ENCODE measurements around the gene PPP1R3C.

PPP1R3C gene

DNA sequence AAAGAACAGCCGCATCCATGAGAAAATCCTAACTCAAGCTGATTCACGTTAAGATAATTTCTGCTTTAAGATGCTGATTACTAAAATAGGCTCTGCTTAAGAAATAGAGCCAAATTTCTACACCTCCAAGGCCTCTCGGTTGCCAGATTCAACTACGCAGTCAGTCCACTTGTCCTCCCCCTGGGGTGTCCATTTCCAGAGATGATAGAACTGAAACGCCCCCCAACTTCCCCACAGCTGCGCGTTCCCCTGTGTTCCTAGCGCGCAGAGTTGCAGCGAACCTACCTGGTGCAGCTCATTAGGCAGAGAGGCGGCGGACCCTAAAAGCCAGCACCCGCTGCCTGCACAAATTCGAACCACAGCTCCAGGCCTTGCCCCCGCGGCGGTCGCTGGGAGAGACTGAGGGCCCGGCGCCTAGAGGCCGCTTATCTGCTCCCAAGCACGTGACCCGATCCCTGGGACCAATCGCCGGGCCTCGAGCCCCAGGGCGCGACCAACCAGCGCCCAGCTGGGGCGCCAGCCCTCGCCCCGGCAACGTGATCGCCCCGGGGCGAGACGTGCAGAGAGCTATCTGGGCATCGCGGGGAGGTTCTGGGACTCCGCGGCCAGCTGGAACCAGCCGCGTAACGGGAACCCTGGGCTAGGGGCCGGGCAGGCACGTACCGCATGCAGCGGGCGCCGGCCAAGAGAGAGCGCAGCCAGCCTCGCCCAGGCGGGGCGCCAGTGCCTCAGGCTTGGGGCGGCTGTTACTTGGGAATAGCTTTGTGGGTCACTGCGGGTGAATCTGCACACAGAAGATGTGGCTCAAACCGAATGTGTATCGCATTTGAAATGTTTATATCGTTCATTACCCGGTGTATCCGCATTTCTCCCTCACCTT is at the start of gene PPP1R3C:
TSS of gene PPP1R3C (minus strand) at position 401 of the 880 bp plus-strand sequence. CDS start at position 299, 102 bp downstream.
- no peaks in the 10 kb centered on the region for H3K4me1 ChIP-seq (ENCODE audit: control insufficient read depth, insufficient read depth, low read length)
- H3K36me3 ChIP-seq (ENCODE audit: control insufficient read depth, insufficient read depth, low read length) = no peaks in the 10 kb centered on the region
- H3K4me3 ChIP-seq (ENCODE audit: low read depth, low read length) = peak within 1 kb of the TSS; percentile 39
- peaks cover 34% of the 10 kb centered on the region for H3K27me3 ChIP-seq (ENCODE audit: control insufficient read depth, insufficient read depth, low read length)
- no peaks in the 10 kb centered on the region for H3K9me3 ChIP-seq (ENCODE audit: control insufficient read depth, insufficient read depth, low read length)
- H3K9ac ChIP-seq (ENCODE audit: low read depth, low read length) = peak within 1 kb of the TSS; percentile 26

DNA sequence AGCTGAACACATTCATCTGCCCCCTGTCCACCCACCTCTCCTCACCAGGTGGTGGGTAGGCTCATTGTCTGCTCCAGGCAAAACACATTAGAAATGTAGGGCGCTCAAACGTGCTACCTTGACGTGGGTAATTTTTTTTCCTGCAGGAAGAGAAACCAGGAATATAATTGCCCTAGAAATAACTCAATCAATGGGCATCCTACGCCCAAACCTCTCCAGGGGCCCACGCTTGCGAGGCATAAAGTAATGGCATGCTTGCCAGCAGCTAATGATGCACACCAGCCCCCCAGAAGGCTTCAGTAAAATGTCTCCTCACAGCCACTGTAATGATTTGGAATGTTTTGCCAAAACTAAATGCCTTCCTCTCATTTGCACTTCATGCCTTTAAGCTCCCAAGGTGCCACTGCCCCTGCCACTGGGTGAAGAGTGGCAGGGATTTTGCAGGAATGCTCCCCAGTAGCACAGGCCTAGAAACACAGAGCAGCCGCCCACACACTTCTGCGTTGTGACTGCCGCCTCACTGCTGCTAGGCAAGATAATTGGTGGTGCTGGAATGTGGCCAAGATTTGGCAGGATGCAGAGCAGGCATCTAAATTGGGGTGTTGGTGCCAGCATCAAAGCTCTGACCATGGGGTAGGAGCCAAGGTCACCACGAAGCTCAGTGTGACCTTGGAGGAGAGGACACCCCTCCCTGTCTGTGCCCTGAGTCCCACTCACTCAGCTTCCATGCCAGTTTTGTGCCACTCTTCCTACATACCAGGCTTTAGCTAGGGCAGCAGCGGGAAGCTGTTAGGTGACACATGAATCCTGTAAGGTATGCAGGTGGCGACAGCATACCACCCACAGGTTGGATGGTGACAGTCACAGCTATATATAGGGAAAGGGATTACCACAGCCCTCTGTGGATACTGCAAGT is 48.7 kb upstream of the PPP1R3C start:
- peaks cover 17% of the 10 kb centered on the region for H3K4me1 ChIP-seq (ENCODE audit: control insufficient read depth, insufficient read depth, low read length)
- H3K9ac ChIP-seq (ENCODE audit: low read depth, low read length) = no peak overlapping the region
- H3K36me3 ChIP-seq (ENCODE audit: control insufficient read depth, insufficient read depth, low read length) = no peaks in the 10 kb centered on the region
- H3K9me3 ChIP-seq (ENCODE audit: control insufficient read depth, insufficient read depth, low read length) = no peaks in the 10 kb centered on the region
- H3K27me3 ChIP-seq (ENCODE audit: control insufficient read depth, insufficient read depth, low read length) = no peaks in the 10 kb centered on the region
- no peak overlapping the region for H3K4me3 ChIP-seq (ENCODE audit: low read depth, low read length)

DNA sequence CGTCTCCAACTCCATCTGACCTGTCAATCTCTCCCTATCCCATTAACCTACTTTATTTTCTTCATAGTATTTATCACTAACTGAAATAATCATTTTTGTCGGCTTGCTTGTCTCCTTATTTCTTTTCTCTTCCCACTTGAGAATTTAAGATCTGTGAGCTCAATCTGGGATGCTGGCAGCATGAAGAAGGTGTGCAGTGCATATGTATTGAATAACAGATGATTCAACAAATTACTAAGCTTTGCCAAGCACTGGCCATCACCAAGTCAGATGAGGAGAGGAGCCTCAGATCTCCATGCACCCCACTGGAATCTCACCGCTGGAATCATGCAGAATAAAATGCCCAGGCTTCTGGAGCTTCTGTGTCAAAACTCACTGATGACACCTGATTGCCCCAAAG is 47.6 kb upstream of the PPP1R3C start:
- H3K27me3 ChIP-seq (ENCODE audit: control insufficient read depth, insufficient read depth, low read length) = no peaks in the 10 kb centered on the region
- H3K9me3 ChIP-seq (ENCODE audit: control insufficient read depth, insufficient read depth, low read length) = no peaks in the 10 kb centered on the region
- no peaks in the 10 kb centered on the region for H3K36me3 ChIP-seq (ENCODE audit: control insufficient read depth, insufficient read depth, low read length)
- peaks cover 17% of the 10 kb centered on the region for H3K4me1 ChIP-seq (ENCODE audit: control insufficient read depth, insufficient read depth, low read length)
- H3K9ac ChIP-seq (ENCODE audit: low read depth, low read length) = no peak overlapping the region
- H3K4me3 ChIP-seq (ENCODE audit: low read depth, low read length) = no peak overlapping the region

DNA sequence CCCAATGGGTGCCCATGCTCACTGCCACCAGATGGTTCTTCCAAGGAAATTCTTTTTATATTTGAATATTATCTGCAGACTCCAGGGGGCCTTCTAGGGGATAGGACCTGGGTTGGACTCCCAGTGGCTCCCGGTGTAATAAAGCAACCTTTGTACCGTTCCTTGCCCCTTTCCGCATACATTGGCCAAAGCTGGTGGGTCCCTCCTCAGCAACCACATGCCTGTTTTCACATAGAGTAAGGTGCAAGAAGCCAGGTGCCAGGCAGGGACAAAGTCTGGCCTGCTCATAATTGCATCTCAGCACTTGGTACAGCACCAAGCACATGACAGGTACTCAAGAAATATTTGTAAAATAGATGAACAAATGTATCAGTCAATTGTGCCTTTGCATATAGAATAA is 46.4 kb upstream of the PPP1R3C start:
- Histone ChIP-seq H3K9me3 (ENCODE audit: control insufficient read depth, insufficient read depth, low read length) (no peaks in the 10 kb centered on the region), H3K36me3 (ENCODE audit: control insufficient read depth, insufficient read depth, low read length) (no peaks in the 10 kb centered on the region), H3K9ac (ENCODE audit: low read depth, low read length) (no peak overlapping the region), H3K4me3 (ENCODE audit: low read depth, low read length) (no peak overlapping the region), H3K4me1 (ENCODE audit: control insufficient read depth, insufficient read depth, low read length) (peaks cover 14% of the 10 kb centered on the region), H3K27me3 (ENCODE audit: control insufficient read depth, insufficient read depth, low read length) (no peaks in the 10 kb centered on the region)

DNA sequence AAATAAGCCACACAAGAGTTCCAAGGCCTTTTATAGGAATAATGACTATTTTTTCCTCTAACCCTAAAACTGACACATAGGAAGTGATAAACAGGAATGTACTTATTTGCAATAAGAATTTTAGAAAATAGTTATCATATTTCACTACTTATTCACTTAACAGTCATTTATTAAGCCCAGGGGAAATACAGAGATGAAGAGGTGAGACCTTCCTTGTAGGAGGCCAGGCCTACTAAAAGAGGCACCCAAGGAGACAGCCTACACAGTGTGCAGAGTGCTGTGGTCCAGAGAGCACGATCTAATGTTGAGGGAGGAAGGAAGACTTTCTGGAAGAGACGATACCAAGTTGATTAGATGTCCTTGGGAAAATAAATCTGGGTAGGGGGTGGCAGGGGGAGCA is 45.0 kb upstream of the PPP1R3C start:
- H3K4me1 ChIP-seq (ENCODE audit: control insufficient read depth, insufficient read depth, low read length) = peaks cover 6% of the 10 kb centered on the region
- no peaks in the 10 kb centered on the region for H3K27me3 ChIP-seq (ENCODE audit: control insufficient read depth, insufficient read depth, low read length)
- no peaks in the 10 kb centered on the region for H3K36me3 ChIP-seq (ENCODE audit: control insufficient read depth, insufficient read depth, low read length)
- H3K9me3 ChIP-seq (ENCODE audit: control insufficient read depth, insufficient read depth, low read length) = no peaks in the 10 kb centered on the region
- H3K4me3 ChIP-seq (ENCODE audit: low read depth, low read length) = no peak overlapping the region
- H3K9ac ChIP-seq (ENCODE audit: low read depth, low read length) = no peak overlapping the region

DNA sequence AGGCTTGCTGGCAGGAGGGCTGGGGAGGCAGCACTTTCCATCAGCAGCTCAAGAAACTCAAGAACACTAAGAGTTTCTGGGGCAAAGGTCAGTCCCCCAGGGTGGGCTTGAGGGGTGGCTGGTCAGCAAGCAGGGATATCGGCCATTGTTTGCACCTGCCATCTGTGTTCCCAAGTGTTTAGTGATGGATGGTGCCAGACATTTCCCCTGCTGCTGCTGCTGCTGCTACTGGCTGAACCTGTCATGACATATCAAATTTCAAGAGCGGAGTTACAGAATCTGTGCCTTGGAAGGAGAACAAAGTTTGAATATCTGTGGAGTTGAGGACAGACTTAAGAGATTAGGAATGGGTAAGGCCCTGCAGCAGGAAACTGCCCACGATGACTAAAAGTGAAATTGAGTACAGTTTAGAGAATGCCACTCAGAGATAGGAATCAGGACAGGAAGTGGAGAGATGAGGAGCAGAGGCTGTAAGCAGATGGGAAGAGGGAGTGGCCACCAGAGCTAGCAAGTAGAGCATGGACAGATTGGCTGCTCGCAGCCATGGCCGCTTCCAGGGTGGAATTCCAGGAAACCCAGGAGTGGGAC is 39.2 kb upstream of the PPP1R3C start:
- H3K9me3 ChIP-seq (ENCODE audit: control insufficient read depth, insufficient read depth, low read length) = no peaks in the 10 kb centered on the region
- H3K4me1 ChIP-seq (ENCODE audit: control insufficient read depth, insufficient read depth, low read length) = peaks cover 13% of the 10 kb centered on the region
- H3K4me3 ChIP-seq (ENCODE audit: low read depth, low read length) = no peak overlapping the region
- no peak overlapping the region for H3K9ac ChIP-seq (ENCODE audit: low read depth, low read length)
- no peaks in the 10 kb centered on the region for H3K36me3 ChIP-seq (ENCODE audit: control insufficient read depth, insufficient read depth, low read length)
- H3K27me3 ChIP-seq (ENCODE audit: control insufficient read depth, insufficient read depth, low read length) = no peaks in the 10 kb centered on the region

DNA sequence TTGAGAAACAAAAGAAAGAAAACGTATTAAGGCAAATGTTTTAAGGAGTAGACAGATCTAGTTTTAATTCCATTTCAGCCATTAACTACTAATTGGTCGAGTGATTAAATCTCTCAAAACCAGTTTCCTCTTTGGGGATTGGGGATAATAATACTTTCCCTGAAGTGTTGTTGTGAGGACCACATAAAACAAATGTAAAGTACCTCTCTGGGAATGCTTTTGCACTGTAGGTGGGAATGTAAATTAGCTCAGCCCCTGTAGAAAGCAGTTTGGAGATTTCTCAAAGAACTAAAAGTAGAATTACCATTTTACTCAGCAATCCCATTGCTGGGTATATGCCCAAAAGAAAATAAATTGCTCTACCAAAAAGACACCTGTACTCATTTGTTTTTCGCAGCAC is 36.0 kb upstream of the PPP1R3C start:
- H3K36me3 ChIP-seq (ENCODE audit: control insufficient read depth, insufficient read depth, low read length) = no peaks in the 10 kb centered on the region
- no peaks in the 10 kb centered on the region for H3K27me3 ChIP-seq (ENCODE audit: control insufficient read depth, insufficient read depth, low read length)
- H3K4me3 ChIP-seq (ENCODE audit: low read depth, low read length) = no peak overlapping the region
- H3K4me1 ChIP-seq (ENCODE audit: control insufficient read depth, insufficient read depth, low read length) = peaks cover 13% of the 10 kb centered on the region
- no peak overlapping the region for H3K9ac ChIP-seq (ENCODE audit: low read depth, low read length)
- H3K9me3 ChIP-seq (ENCODE audit: control insufficient read depth, insufficient read depth, low read length) = no peaks in the 10 kb centered on the region

DNA sequence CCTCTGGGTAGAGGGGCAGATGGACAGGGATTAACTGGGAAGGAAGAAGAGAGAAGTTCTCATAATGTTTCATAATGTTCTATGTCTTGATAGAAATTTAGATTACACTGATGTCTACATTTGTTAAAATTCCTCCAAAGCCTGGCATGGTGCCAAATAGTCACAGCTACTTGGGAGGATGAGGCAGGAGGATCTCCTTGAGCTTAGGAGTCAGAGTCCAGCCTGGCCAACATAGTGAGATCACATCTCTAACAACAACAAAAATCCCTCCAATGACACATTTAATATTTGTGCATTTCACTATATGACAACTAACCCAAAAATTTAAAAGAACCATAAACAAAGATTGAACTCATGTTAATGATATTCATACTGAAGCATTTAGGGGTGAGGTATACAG is 33.0 kb upstream of the PPP1R3C start:
- Histone ChIP-seq H3K9ac (ENCODE audit: low read depth, low read length) (no peak overlapping the region), H3K9me3 (ENCODE audit: control insufficient read depth, insufficient read depth, low read length) (no peaks in the 10 kb centered on the region), H3K27me3 (ENCODE audit: control insufficient read depth, insufficient read depth, low read length) (no peaks in the 10 kb centered on the region), H3K4me1 (ENCODE audit: control insufficient read depth, insufficient read depth, low read length) (peaks cover 10% of the 10 kb centered on the region), H3K36me3 (ENCODE audit: control insufficient read depth, insufficient read depth, low read length) (no peaks in the 10 kb centered on the region), H3K4me3 (ENCODE audit: low read depth, low read length) (no peak overlapping the region)

DNA sequence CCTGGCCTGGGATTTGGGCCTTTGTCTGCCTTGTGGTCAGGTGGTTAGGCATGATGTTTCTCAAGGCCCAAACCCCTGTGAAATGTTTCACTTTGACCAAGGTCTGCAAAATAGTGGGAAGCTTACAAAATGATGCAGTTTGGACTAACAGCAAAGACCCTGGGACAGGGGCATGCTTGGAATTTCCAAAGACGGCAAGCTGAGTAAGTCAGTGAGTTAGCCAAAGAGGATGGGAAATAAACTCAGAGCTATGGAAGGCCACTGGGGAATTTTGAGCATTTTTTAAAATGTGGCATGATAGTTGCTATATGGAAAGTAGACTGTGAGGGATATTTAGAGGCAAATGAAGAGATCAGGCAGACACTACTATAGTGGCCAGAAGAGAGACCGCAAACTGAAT is 31.6 kb upstream of the PPP1R3C start:
- Histone ChIP-seq H3K4me3 (ENCODE audit: low read depth, low read length) (no peak overlapping the region), H3K36me3 (ENCODE audit: control insufficient read depth, insufficient read depth, low read length) (no peaks in the 10 kb centered on the region), H3K27me3 (ENCODE audit: control insufficient read depth, insufficient read depth, low read length) (no peaks in the 10 kb centered on the region), H3K9me3 (ENCODE audit: control insufficient read depth, insufficient read depth, low read length) (no peaks in the 10 kb centered on the region), H3K4me1 (ENCODE audit: control insufficient read depth, insufficient read depth, low read length) (peaks cover 5% of the 10 kb centered on the region), H3K9ac (ENCODE audit: low read depth, low read length) (no peak overlapping the region)

DNA sequence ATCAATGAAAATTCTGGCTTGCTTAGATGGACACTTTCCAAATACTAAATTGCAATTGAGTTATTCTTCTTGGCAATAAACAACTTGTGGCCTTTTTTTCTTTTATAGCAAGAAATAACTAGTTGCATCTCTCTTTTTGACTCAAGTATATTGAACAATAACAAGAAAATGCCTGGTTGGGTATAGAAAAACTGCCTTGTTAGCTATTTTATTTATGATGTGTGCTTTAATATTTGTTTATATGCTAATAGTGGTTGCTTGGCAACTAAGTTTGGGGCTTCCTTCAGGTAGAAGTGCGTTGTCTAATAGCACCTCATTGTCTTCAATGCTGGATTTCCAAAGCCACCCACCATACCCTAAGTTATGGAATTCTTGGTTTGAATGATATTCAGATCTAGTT is 30.1 kb upstream of the PPP1R3C start:
- no peaks in the 10 kb centered on the region for H3K9me3 ChIP-seq (ENCODE audit: control insufficient read depth, insufficient read depth, low read length)
- H3K27me3 ChIP-seq (ENCODE audit: control insufficient read depth, insufficient read depth, low read length) = no peaks in the 10 kb centered on the region
- no peak overlapping the region for H3K4me3 ChIP-seq (ENCODE audit: low read depth, low read length)
- no peaks in the 10 kb centered on the region for H3K36me3 ChIP-seq (ENCODE audit: control insufficient read depth, insufficient read depth, low read length)
- no peak overlapping the region for H3K9ac ChIP-seq (ENCODE audit: low read depth, low read length)
- no peaks in the 10 kb centered on the region for H3K4me1 ChIP-seq (ENCODE audit: control insufficient read depth, insufficient read depth, low read length)

DNA sequence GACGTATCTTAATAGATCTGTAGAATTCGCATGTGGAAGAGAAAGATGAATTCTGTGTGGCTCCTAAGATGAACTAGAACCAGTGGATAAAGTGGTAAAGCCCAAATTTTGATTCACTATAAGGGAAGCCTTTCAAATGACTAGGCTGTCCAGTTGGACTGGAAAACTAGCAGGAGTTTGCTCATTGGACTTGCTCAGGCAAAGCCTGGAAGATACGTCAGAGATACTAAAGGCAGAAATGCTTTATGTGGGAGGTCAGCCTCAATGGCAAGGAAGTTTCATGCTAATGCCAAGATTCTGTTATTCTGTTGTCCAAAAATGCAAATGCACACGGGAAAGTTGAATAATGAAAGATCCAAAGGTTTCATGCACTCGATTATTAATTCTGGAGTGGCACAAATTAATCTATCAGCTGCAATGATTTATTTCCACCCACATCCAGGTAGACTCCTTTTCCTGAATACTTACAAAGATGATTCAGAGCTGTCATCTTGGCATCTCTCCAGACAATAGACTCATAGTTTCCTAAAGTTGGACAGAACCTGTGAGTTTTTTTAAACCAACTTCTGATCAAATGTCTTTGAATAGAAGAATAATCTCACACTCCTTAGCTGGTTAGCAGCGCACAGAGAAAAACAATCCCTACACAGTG is 20.5 kb upstream of the PPP1R3C start:
- Histone ChIP-seq H3K9ac (ENCODE audit: low read depth, low read length) (no peak overlapping the region), H3K36me3 (ENCODE audit: control insufficient read depth, insufficient read depth, low read length) (no peaks in the 10 kb centered on the region), H3K27me3 (ENCODE audit: control insufficient read depth, insufficient read depth, low read length) (no peaks in the 10 kb centered on the region), H3K4me1 (ENCODE audit: control insufficient read depth, insufficient read depth, low read length) (no peaks in the 10 kb centered on the region), H3K9me3 (ENCODE audit: control insufficient read depth, insufficient read depth, low read length) (no peaks in the 10 kb centered on the region), H3K4me3 (ENCODE audit: low read depth, low read length) (no peak overlapping the region)

Data from iPS-15b (cell line).